Esophagus squamous epithelium (tissue), 5 donors: Measurements from ENCODE around the gene PUS10. TPM values are rescaled to one million over a fixed set of nuclear protein-coding genes. Genes with fewer than 3 reads are reported as not detected.
"Not testable (repeated sequence)": the region's sequence is repeated elsewhere in the genome, so short reads cannot be mapped to it uniquely, and the experiment has no call there.

Source experiments
- DNase-seq: peaks from one replicate; lab custom pipeline; 2025; lab: John Stamatoyannopoulos, UW
- H3K27ac ChIP-seq, 4 donors: fragments of 200-600 bp; sonication (generic); one replicate each; pipeline ENCODE4 v1.5.1; 2016 to 2019; ENCODE audit warnings: mild to moderate bottlenecking in 1 of 4
- H3K27me3 ChIP-seq, 4 donors: fragments of 200-600 bp; sonication (generic); 1 replicate in 3 of 4; 2 replicates in 1 of 4; pipeline versions ENCODE4 v1.5.1 to v1.6.0; 2017 to 2021; ENCODE audit warnings: antibody characterized with exemption in 1 of 4
- H3K36me3 ChIP-seq, 3 donors: fragments of 200-600 bp; sonication (generic); one replicate each; pipeline ENCODE4 v1.5.1; 2016 to 2019
- H3K4me1 ChIP-seq, 3 donors: fragments of 200-600 bp; sonication (generic); one replicate each; pipeline ENCODE4 v1.5.1; 2017 to 2019
- H3K4me3 ChIP-seq, 4 donors: fragments of 200-600 bp; sonication (generic); 1 replicate in 3 of 4; 2 replicates in 1 of 4; pipeline ENCODE4 v1.5.1; 2016 to 2019; ENCODE audit warnings: mild to moderate bottlenecking in 2 of 4, moderate library complexity in 1 of 4
- H3K9me3 ChIP-seq, 3 donors: fragments of 200-600 bp; sonication (generic); one replicate each; pipeline ENCODE4 v1.5.1; 2016 to 2019
- POLR2A ChIP-seq, 4 donors: fragments of 450-650 bp; IDR thresholded peaks; one replicate each; pipeline ENCODE4 v1.6.1; 2017; ENCODE audit warnings: antibody characterized with exemption in 4 of 4, mild to moderate bottlenecking in 4 of 4, moderate library complexity in 3 of 4
- WGBS, 2 donors: methylation state at CpG; one replicate each; pipeline ENCODE4 v1.1.5; 2018; 5-methylcytosine and 5-hydroxymethylcytosine counted together
- intact Hi-C: fragments of 100-400 bp; cut with DNase I; formaldehyde crosslinking; loops from one replicate; pipeline ENCODE4 v1.15.0; 2022
- total RNA-seq, 4 donors: library from RNA; depleted of rRNA; stranded (reverse); fragments of >200 nt; gene quantifications; one replicate each; pipeline ENCODE4 v1.1.0, GENCODE V29; 2016
- TF ChIP-seq, protein P1 (sequence below), 6 experiments: fragments of 450-650 bp in 4 of 6; fragments of 200-600 bp in 2 of 6; sonication (generic) in 2 of 6; IDR thresholded peaks; one replicate each; pipeline ENCODE4 v1.5.1; 2016 to 2019; ENCODE audit warnings: antibody characterized with exemption in 6 of 6, mild to moderate bottlenecking in 4 of 6, moderate library complexity in 4 of 6
- donor health status: DM: yes; HTN: yes; CAD: no.

PUS10 gene
- total RNA-seq, 4 donors from 2014 or later: 3.7 to 9.1 (median 5.4) TPM

DNA sequence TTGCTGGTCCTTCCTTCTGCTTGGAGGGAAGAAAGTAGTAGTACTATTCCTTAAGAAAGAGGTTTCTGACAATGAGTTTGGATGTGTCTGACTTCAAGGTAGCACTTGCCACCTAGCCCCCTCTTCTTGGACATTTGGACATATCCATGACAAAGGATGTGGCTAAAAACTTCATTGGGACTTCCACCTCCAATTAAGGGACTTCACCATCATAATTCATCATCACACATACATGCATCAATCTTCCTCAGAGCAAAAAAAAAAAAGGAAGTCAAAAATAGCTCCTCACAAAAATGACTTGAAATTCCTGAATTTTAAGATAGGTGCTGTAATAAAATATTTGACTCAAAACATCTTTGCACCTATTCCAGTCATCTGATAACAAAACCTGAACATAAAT lies 23.9 kb downstream of the PUS10 start:
- no peak for DNase-seq
- H3K27ac ChIP-seq: no peak overlapping the region
- peaks cover 0 to 6% (median 0%) of the 10 kb centered on the region in 3 donors for H3K9me3 ChIP-seq
- no peaks in the 10 kb centered on the region for H3K27me3 ChIP-seq
- H3K4me3 ChIP-seq: no peak overlapping the region
- H3K36me3 ChIP-seq: no peaks in the 10 kb centered on the region
- TF ChIP-seq, protein P1, sequence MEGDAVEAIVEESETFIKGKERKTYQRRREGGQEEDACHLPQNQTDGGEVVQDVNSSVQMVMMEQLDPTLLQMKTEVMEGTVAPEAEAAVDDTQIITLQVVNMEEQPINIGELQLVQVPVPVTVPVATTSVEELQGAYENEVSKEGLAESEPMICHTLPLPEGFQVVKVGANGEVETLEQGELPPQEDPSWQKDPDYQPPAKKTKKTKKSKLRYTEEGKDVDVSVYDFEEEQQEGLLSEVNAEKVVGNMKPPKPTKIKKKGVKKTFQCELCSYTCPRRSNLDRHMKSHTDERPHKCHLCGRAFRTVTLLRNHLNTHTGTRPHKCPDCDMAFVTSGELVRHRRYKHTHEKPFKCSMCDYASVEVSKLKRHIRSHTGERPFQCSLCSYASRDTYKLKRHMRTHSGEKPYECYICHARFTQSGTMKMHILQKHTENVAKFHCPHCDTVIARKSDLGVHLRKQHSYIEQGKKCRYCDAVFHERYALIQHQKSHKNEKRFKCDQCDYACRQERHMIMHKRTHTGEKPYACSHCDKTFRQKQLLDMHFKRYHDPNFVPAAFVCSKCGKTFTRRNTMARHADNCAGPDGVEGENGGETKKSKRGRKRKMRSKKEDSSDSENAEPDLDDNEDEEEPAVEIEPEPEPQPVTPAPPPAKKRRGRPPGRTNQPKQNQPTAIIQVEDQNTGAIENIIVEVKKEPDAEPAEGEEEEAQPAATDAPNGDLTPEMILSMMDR (IDR thresholded peaks at IDR 0.05): no peak
- H3K4me1 ChIP-seq: no peaks in the 10 kb centered on the region
- intact Hi-C loops: loop anchor here (10.0 kb wide), 1 partner anchor 109 kb away; the partner anchor contains the start of gene REL

DNA sequence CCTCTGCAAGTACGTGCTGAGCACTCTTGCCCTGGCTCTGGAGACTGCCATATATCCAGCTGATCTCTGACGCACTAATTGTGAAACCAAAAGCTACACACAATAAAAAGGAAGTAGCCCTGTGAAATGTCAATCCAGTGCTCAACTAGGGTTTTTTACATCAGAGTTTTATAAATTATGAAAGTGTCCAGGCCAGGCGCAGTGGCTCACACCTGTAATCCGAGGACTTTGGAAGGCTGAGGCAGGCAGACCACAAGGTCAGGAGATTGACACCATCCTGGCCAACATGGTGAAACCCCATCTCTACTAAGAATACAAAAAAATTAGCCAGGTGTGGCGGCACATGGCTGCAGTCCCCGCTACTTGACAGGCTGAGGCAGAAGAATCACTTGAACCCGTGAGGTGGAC lies 25.1 kb downstream of the PUS10 start:
- intact Hi-C loops: loop anchor here (10.0 kb wide), 1 partner anchor 108 kb away; the partner anchor contains the start of gene REL
- no peak for DNase-seq
- Histone ChIP-seq H3K27me3 (no peaks in the 10 kb centered on the region), H3K4me3 (peak overlapping the region in 1 of 4 donors; percentile 12), H3K36me3 (no peaks in the 10 kb centered on the region), H3K9me3 (peaks cover 0 to 6% (median 0%) of the 10 kb centered on the region in 3 donors), H3K27ac (peak overlapping the region in 1 of 4 donors; percentile 63), H3K4me1 (no peaks in the 10 kb centered on the region)
- TF ChIP-seq, protein P1 (IDR thresholded peaks at IDR 0.05): no peak
- TF ChIP-seq POLR2A (IDR thresholded peaks at IDR 0.05): peak in 1 of 4 donors; percentile 39
- WGBS, 2 donors: 72 to 86% methylated on average over 6 to 7 of the region's 7 CpGs

DNA sequence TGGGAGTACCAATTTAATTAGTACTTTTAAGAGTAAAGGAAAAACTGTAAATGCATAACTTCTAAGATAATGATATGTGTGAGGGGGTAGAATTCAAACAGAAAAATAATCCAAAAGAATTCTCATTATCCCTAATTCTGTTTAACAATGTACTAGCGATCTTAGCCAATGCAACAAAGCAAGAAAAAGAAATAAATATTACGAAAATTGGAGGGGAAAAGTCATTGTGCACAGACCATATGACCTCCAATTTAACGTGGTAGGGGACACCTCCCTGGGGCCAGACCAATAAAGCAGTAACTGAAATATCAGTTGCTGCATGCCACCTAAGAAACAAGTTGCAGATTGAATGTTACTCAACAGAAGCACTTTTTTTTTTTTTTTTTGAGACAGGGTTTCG lies 26.4 kb downstream of the PUS10 start:
- Histone ChIP-seq H3K27ac (no peak overlapping the region), H3K36me3 (no peaks in the 10 kb centered on the region), H3K4me1 (no peaks in the 10 kb centered on the region), H3K9me3 (peaks cover 0 to 6% (median 0%) of the 10 kb centered on the region in 3 donors), H3K4me3 (no peak overlapping the region), H3K27me3 (no peaks in the 10 kb centered on the region)
- DNase-seq: no peak
- WGBS, 2 donors: 91 to 93% methylated on average over 3 to 4 of the region's 4 CpGs
- TF ChIP-seq POLR2A (IDR thresholded peaks at IDR 0.05): no peak
- TF ChIP-seq, protein P1 (IDR thresholded peaks at IDR 0.05): no peak
- intact Hi-C loops: loop anchor here (10.0 kb wide), 1 partner anchor 107 kb away; the partner anchor contains the start of gene REL

DNA sequence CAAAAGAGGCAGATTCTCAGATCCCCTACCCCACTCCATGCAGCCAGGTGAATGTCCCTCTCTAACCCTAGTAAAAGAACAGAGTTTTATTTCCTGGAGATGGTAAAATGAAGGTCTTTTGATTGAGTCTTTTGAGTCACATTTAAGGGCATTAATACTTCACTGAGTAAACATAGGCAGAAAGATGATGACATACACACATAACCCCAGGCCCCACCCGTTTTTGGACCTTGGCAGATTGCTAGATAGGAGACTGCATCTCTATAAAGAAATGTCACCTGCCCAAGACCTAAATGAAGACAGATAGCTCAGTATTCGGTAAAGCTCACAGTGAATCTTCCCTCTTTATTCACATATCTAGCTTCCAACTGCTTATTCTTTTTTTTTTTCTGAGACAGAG lies 28.8 kb downstream of the PUS10 start:
- no peaks in the 10 kb centered on the region for H3K36me3 ChIP-seq
- H3K4me3 ChIP-seq: no peak overlapping the region
- H3K4me1 ChIP-seq: no peaks in the 10 kb centered on the region
- intact Hi-C loops: no loop called here
- H3K27me3 ChIP-seq: no peaks in the 10 kb centered on the region
- WGBS, 2 donors: 73 to 79% methylated on average over 2 of the region's 2 CpGs
- peaks cover 0 to 6% (median 0%) of the 10 kb centered on the region in 3 donors for H3K9me3 ChIP-seq
- H3K27ac ChIP-seq: no peak overlapping the region
- TF ChIP-seq, protein P1 (IDR thresholded peaks at IDR 0.05): no peak
- no peak for TF ChIP-seq POLR2A (IDR thresholded peaks at IDR 0.05)
- no peak for DNase-seq

DNA sequence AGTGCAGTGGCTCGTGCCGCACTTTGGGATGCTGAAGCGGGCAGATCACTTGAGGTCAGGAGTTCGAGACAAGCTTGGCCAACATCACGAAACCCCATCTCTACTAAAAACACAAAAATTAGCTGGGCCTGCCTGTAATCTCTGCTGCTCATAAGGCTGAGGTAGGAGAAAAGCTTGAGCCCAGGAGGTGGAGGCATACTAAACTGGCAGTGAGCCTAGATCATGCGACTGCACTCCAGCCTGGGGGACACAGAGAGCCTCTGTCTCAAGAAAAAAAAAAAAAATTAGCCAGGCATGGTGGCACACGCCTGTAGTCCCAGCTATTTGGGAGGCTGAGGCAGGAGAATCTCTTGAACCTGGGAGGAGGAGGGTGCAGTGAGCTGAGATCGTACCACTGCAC lies 30.4 kb downstream of the PUS10 start:
- DNase-seq, H3K27me3 ChIP-seq, H3K4me1 ChIP-seq, H3K36me3 ChIP-seq, H3K27ac ChIP-seq, intact Hi-C loops, H3K4me3 ChIP-seq, H3K9me3 ChIP-seq: not testable (repeated sequence)
- WGBS, 2 donors: 84 to 96% methylated on average over 8 of the region's 8 CpGs

DNA sequence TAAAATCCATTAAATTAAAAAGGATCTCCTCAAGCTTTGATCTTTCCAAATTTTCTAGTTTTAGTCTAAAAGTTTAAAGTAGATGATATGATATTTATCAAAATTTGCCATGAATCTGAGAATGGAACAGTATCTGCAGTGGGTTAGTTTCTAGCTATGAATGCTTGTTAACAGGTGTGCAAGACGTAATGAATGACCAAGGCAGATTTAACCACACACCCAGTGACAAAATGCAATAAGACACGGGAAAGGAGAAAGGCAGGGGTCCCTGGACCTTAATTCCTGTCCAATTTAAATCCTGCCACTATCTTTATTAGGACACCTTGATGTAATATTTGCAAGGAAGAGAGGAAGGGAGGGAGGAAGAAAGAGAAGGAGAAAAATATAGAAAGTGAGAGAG lies 31.0 kb downstream of the PUS10 start:
- intact Hi-C loops: no loop called here
- 72 to 85% methylated on average over 2 of the region's 2 CpGs for WGBS, 2 donors
- TF ChIP-seq, protein P1 (IDR thresholded peaks at IDR 0.05): no peak
- TF ChIP-seq POLR2A (IDR thresholded peaks at IDR 0.05): no peak
- Histone ChIP-seq H3K4me1 (no peaks in the 10 kb centered on the region), H3K27me3 (no peaks in the 10 kb centered on the region), H3K4me3 (no peak overlapping the region), H3K36me3 (no peaks in the 10 kb centered on the region), H3K9me3 (peaks cover 0 to 5% (median 0%) of the 10 kb centered on the region in 3 donors), H3K27ac (no peak overlapping the region)
- DNase-seq: no peak
